Right cardiac atrium (tissue), 5 donors: ENCODE results near the gene UCN2. TPM values are rescaled to one million over a fixed set of nuclear protein-coding genes. Genes with fewer than 3 reads are reported as not detected.

Experiments used
- ATAC-seq, 2 donors: fragments of 200-7000 bp; cut with Tn5 transposase; one replicate each; pipeline versions ENCODE4 v1.8.0 to v1.9.1; 2020; ENCODE audit warnings: moderate library complexity in 2 of 2, mild to moderate bottlenecking in 1 of 2
- DNase-seq, 3 donors: peaks; one replicate each; pipeline ENCODE4 v3.0.0-alpha.2; 2020
- H3K27ac ChIP-seq: one replicate; pipeline ENCODE4 v1.5.1; 2013; ENCODE audit warnings: mild to moderate bottlenecking, low read length, control low read depth, moderate library complexity
- H3K27me3 ChIP-seq: one replicate; pipeline ENCODE4 v1.6.1; 2013; ENCODE audit not compliant: control insufficient read depth, insufficient read depth
- H3K4me1 ChIP-seq: one replicate; pipeline ENCODE4 v1.6.1; 2013; ENCODE audit warnings: low read length; ENCODE audit not compliant: control insufficient read depth, insufficient read depth
- H3K4me3 ChIP-seq: one replicate; pipeline ENCODE4 v1.5.1; 2013; ENCODE audit warnings: low read length, control low read depth
- H3K9me3 ChIP-seq: one replicate; pipeline ENCODE4 v1.6.1; 2013; ENCODE audit warnings: low read length; ENCODE audit not compliant: control insufficient read depth
- WGBS: extraction: QIAGEN DNeasy Blood & Tissue Kit; methylation state at CpG from one replicate; pipeline ENCODE4 v1.1.7; 2013; 5-methylcytosine and 5-hydroxymethylcytosine counted together
- intact Hi-C, 4 donors: fragments of 100-400 bp; cut with DNase I; formaldehyde crosslinking; loops; one replicate each; pipeline versions ENCODE4 v1.11.0 to v1.14.0; 2022 to 2023
- polyA plus RNA-seq: library from polyadenylated mRNA; stranded (reverse); fragments of 200-250 nt; gene quantifications from one replicate; pipeline ENCODE4 v1.2.3, GENCODE V29; 2013
- total RNA-seq, 4 donors: library from RNA; stranded (reverse); fragmentation: NEBNext Ultra II Directional; extraction: Animal tissue kit (Norgen Biotek cat#: 25700); gene quantifications; one replicate each; pipeline ENCODE4 v1.2.1, GENCODE V29; 2021
- donor health status: healthy with polysubstance abuse.
- donor health status: DM: no; HTN: yes; CAD: no.
- donor health status: DM: no; HTN: no; CAD: no.
- donor health status: DM: no; HTN: yes; CAD: no; lungs with severe emphysema.
- donor health status: DM: yes; HTN: yes; CAD: no.

The UCN2 gene
- total and polyA plus RNA-seq, 5 donors, result 0.16 TPM; not detected in 4

GRCh38 chr3:48588230-48588629 lies 24.6 kb upstream of the UCN2 start:
- intact Hi-C loops, result no loop called here
- ATAC-seq (no peak), DNase-seq (no peak)
- Histone ChIP-seq H3K9me3 (no peaks in the 10 kb centered on the region), H3K4me3 (no peak overlapping the region), H3K27me3 (no peaks in the 10 kb centered on the region), H3K27ac (no peak overlapping the region), H3K4me1 (no peaks in the 10 kb centered on the region)
- 64% methylated on average over 15 of the region's 15 CpGs for WGBS

DNA sequence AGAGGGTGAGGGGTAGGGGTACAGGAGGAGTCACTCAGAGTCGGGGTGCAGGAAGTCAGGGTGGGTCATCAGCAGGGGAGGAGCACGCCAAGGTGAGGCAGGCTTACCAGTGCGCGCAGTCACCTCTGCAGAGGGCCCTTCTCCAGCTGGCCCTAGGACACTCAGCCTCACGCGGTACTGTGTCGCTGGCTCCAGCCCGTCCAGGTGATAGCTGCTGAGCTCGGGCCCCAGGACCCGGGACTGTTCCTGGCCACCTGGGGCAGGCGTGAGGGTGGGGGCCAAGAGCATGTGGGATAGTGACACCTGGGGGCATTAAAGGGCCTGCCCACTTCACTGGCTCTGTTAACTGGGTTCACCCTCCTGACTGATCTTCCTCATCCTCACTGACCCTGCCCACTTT lies 24.1 kb upstream of the UCN2 start:
- H3K9me3 ChIP-seq, result no peaks in the 10 kb centered on the region
- H3K4me1 ChIP-seq, result no peaks in the 10 kb centered on the region
- no peak overlapping the region for H3K4me3 ChIP-seq
- WGBS, result 81% methylated on average over 11 of the region's 11 CpGs
- H3K27me3 ChIP-seq, result no peaks in the 10 kb centered on the region
- ATAC-seq, result no peak
- intact Hi-C loops, result no loop called here
- DNase-seq, result no peak
- no peak overlapping the region for H3K27ac ChIP-seq

DNA sequence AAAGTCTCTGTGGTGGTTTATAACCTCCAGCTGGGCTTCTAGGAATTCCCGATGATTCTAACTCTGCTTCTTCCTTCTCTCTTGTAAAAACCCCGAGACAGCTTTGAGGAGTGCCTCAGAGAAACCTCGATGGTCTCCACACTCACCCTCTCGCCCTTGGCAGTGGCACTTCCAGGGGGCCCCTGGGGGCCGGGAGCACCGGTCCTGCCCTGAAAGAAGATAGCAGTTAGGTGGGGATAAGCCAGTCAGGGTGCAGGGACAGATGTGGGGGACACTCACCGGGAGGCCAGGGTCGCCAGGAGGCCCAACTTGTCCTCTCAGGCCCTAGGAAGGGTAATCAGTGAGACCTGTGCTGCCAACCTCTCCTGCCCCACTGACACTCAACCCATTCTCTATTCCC lies 21.8 kb upstream of the UCN2 start:
- no peak for DNase-seq
- Histone ChIP-seq H3K27me3 (no peaks in the 10 kb centered on the region), H3K27ac (no peak overlapping the region), H3K4me3 (no peak overlapping the region), H3K9me3 (no peaks in the 10 kb centered on the region), H3K4me1 (no peaks in the 10 kb centered on the region)
- WGBS, result 77% methylated on average over 8 of the region's 8 CpGs
- no peak for ATAC-seq
- intact Hi-C loops, result no loop called here

GRCh38 chr3:48584836-48585235 lies 21.3 kb upstream of the UCN2 start:
- intact Hi-C loops, result no loop called here
- H3K4me3 ChIP-seq, result no peak overlapping the region
- no peaks in the 10 kb centered on the region for H3K9me3 ChIP-seq
- DNase-seq (no peak), ATAC-seq (no peak)
- no peaks in the 10 kb centered on the region for H3K4me1 ChIP-seq
- 88% methylated on average over 9 of the region's 9 CpGs for WGBS
- no peaks in the 10 kb centered on the region for H3K27me3 ChIP-seq
- H3K27ac ChIP-seq, result no peak overlapping the region

GRCh38 chr3:48581621-48582481 lies 18.3 kb upstream of the UCN2 start:
- no peaks in the 10 kb centered on the region for H3K4me1 ChIP-seq
- no peaks in the 10 kb centered on the region for H3K9me3 ChIP-seq
- DNase-seq (no peak), ATAC-seq (no peak)
- WGBS, result 91% methylated on average over 14 of the region's 14 CpGs
- H3K27me3 ChIP-seq, result no peaks in the 10 kb centered on the region
- H3K4me3 ChIP-seq, result no peak overlapping the region
- no peak overlapping the region for H3K27ac ChIP-seq
- intact Hi-C loops, result no loop called here

DNA sequence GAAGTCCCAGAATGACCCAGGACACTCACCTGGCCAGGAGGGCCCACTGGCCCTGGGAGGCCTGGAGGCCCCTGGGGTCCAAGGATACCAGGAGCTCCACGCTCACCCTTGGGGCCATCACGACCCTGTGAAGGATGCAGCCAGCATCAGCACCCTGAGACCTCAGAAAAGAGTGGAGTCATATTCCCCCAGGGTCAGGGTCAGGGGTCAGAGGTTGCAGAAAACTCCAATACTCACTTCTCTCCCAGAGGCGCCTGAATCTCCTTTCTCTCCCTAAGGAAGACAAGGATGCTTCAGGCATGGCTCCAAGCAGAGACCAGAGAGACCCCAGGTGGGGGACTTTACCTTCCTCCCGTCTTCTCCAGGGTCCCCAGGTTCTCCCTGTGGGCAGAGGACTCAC lies 13.1 kb upstream of the UCN2 start:
- Histone ChIP-seq H3K27me3 (no peaks in the 10 kb centered on the region), H3K4me1 (no peaks in the 10 kb centered on the region), H3K9me3 (no peaks in the 10 kb centered on the region), H3K27ac (no peak overlapping the region), H3K4me3 (no peak overlapping the region)
- ATAC-seq (no peak), DNase-seq (no peak)
- WGBS, result 86% methylated on average over 4 of the region's 4 CpGs
- intact Hi-C loops, result no loop called here

- H3K4me1 ChIP-seq, result no peaks in the 10 kb centered on the region
- 85% methylated on average over 17 of the region's 17 CpGs for WGBS
- H3K27me3 ChIP-seq, result no peaks in the 10 kb centered on the region
- ATAC-seq (no peak), DNase-seq (no peak)
- no peaks in the 10 kb centered on the region for H3K9me3 ChIP-seq
- intact Hi-C loops, result no loop called here
- no peak overlapping the region for H3K4me3 ChIP-seq
- H3K27ac ChIP-seq, result no peak overlapping the region
These were observed 11.8 kb upstream of the UCN2 start for GRCh38 chr3:48575366-48575765.

- Histone ChIP-seq H3K4me3 (no peak overlapping the region), H3K9me3 (no peaks in the 10 kb centered on the region), H3K4me1 (no peaks in the 10 kb centered on the region), H3K27me3 (no peaks in the 10 kb centered on the region), H3K27ac (no peak overlapping the region)
- no peak for DNase-seq
- WGBS, result 92% methylated on average over 10 of the region's 10 CpGs
- ATAC-seq, result no peak
- intact Hi-C loops, result no loop called here
These were observed 10.5 kb upstream of the UCN2 start for GRCh38 chr3:48573973-48574585.

GRCh38 chr3:48572517-48572916 lies 8.9 kb upstream of the UCN2 start:
- 87% methylated on average over 7 of the region's 7 CpGs for WGBS
- intact Hi-C loops, result no loop called here

GRCh38 chr3:48571938-48572337 lies 8.4 kb upstream of the UCN2 start:
- intact Hi-C loops, result no loop called here
- 84% methylated on average over 12 of the region's 12 CpGs for WGBS
- H3K4me1 ChIP-seq, result no peaks in the 10 kb centered on the region
- H3K9me3 ChIP-seq, result no peaks in the 10 kb centered on the region
- DNase-seq, result no peak
- ATAC-seq, result no peak
- no peaks in the 10 kb centered on the region for H3K27me3 ChIP-seq
- H3K27ac ChIP-seq, result no peak overlapping the region
- no peak overlapping the region for H3K4me3 ChIP-seq

More at GRCh38 chr3:48572517-48572916, 8.9 kb upstream of the UCN2 start:
- no peak overlapping the region for H3K27ac ChIP-seq
- ATAC-seq, result no peak
- no peaks in the 10 kb centered on the region for H3K9me3 ChIP-seq
- H3K4me1 ChIP-seq, result no peaks in the 10 kb centered on the region
- no peak overlapping the region for H3K4me3 ChIP-seq
- H3K27me3 ChIP-seq, result no peaks in the 10 kb centered on the region
- no peak for DNase-seq

- H3K9me3 ChIP-seq, result no peaks in the 10 kb centered on the region
- no peaks in the 10 kb centered on the region for H3K27me3 ChIP-seq
- no peaks in the 10 kb centered on the region for H3K4me1 ChIP-seq
- ATAC-seq, result no peak
- H3K27ac ChIP-seq, result no peak overlapping the region
- no peak overlapping the region for H3K4me3 ChIP-seq
- 86% methylated on average over 18 of the region's 18 CpGs for WGBS
- no peak for DNase-seq
- intact Hi-C loops, result no loop called here
These were observed 6.3 kb upstream of the UCN2 start for GRCh38 chr3:48569808-48570450.
